GM23338 (cell line): ENCODE data around the gene TAF1B.

Experiments
- CREB1 ChIP-seq: fragments of 250-450 bp; sonication (Bioruptor Pico); IDR thresholded peaks from 2 replicates; pipeline ENCODE4 v1.5.0; 2020; ENCODE audit warnings: low read depth, mild to moderate bottlenecking, moderate library complexity
- ETS1 ChIP-seq: IDR thresholded peaks from 2 replicates; pipeline ENCODE4 v1.6.1; 2016; ENCODE audit warnings: antibody characterized with exemption
- EZH2 ChIP-seq: fragments of 200-600 bp; sonication (generic); IDR thresholded peaks from one replicate; pipeline ENCODE4 v1.8.0; 2017; ENCODE audit warnings: antibody characterized with exemption, mild to moderate bottlenecking, low read depth; ENCODE audit not compliant: unreplicated experiment
- EZH2phosphoT487 ChIP-seq: fragments of 200-600 bp; sonication (generic); IDR thresholded peaks from one replicate; pipeline ENCODE4 v1.8.1; 2018; ENCODE audit warnings: antibody characterized with exemption; ENCODE audit not compliant: unreplicated experiment
- JUNB ChIP-seq: IDR thresholded peaks from one replicate; pipeline ENCODE4 v1.6.1; 2016; ENCODE audit warnings: antibody characterized with exemption; ENCODE audit not compliant: unreplicated experiment
- NANOG ChIP-seq: IDR thresholded peaks from 2 replicates; pipeline ENCODE4 v1.6.1; 2016; ENCODE audit warnings: antibody characterized with exemption, borderline replicate concordance
- POLR2AphosphoS5 ChIP-seq: IDR thresholded peaks from 2 replicates; pipeline ENCODE4 v1.6.1; 2016; ENCODE audit warnings: antibody characterized with exemption, low read depth
- REST ChIP-seq: IDR thresholded peaks from one replicate; pipeline ENCODE4 v1.6.1; 2018; ENCODE audit warnings: antibody characterized with exemption; ENCODE audit not compliant: unreplicated experiment
- STAT1 ChIP-seq: IDR thresholded peaks from one replicate; pipeline ENCODE4 v1.6.1; 2016; ENCODE audit warnings: antibody characterized with exemption; ENCODE audit not compliant: unreplicated experiment
- ZNF114 ChIP-seq: fragments of 250-450 bp; sonication (Bioruptor Pico); IDR thresholded peaks from 2 replicates; pipeline ENCODE4 v1.5.0; 2020; ENCODE audit warnings: mild to moderate bottlenecking, moderate library complexity
- TF ChIP-seq, protein P1 (sequence below), 2 experiments: fragments of 200-600 bp in 1 of 2; sonication (generic) in 1 of 2; conservative IDR thresholded peaks; 2 replicates each; pipeline versions ENCODE4 v1.5.1 to v1.6.1; 2016 to 2017; ENCODE audit warnings: antibody characterized with exemption in 2 of 2, low read depth in 2 of 2, mild to moderate bottlenecking in 2 of 2, moderate library complexity in 1 of 2

DNA sequence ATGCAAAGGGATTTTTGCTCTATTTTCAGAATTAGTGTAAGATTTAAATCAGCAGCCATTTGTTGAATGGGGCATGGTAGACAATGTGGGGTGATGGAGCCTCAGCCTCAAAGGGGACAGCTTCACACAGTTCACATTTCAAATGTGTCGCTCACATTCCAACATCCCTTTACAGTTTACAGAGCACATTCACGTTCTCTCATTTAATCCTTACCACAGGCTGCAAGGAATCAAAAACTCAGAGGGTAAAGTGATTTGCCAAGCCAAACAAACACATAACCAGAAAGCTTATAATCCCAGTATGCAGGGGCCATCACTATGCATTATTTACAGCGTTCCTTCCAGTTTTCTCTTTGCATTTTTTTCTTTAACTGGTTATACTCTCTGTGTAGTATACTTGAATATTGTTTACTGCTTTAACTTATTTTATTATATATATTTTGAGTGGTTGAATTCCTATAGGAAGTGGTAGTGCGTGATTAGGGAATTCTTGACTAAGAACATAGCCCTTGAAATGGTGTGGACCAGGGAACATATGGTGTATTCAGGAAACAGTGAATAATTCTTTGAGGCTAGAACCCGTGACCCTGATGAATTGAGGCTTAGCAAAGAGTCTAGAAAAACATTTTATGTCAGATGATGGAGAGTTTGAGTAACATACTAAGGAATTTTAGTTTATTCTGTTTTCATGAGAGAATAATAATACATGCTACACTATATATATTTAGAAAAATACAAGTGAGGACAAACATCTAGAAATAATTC lies 18.1 kb upstream of the TAF1B start:
- TF ChIP-seq, protein P1, sequence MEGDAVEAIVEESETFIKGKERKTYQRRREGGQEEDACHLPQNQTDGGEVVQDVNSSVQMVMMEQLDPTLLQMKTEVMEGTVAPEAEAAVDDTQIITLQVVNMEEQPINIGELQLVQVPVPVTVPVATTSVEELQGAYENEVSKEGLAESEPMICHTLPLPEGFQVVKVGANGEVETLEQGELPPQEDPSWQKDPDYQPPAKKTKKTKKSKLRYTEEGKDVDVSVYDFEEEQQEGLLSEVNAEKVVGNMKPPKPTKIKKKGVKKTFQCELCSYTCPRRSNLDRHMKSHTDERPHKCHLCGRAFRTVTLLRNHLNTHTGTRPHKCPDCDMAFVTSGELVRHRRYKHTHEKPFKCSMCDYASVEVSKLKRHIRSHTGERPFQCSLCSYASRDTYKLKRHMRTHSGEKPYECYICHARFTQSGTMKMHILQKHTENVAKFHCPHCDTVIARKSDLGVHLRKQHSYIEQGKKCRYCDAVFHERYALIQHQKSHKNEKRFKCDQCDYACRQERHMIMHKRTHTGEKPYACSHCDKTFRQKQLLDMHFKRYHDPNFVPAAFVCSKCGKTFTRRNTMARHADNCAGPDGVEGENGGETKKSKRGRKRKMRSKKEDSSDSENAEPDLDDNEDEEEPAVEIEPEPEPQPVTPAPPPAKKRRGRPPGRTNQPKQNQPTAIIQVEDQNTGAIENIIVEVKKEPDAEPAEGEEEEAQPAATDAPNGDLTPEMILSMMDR (conservative IDR thresholded peaks at IDR 0.05; ENCODE audit: low read depth in 2 of 2), result no peak
- TF ChIP-seq STAT1, result no peak
- no peak for TF ChIP-seq EZH2
- TF ChIP-seq EZH2phosphoT487, result no peak
- TF ChIP-seq CREB1 (CRISPR knock-in tag), result no peak
- no peak for TF ChIP-seq ZNF114 (CRISPR knock-in tag)
- TF ChIP-seq POLR2AphosphoS5, result no peak
- no peak for TF ChIP-seq REST
- no peak for TF ChIP-seq JUNB
- TF ChIP-seq NANOG, result no peak
- no peak for TF ChIP-seq ETS1
